HEK293 (cell line): ENCODE measurements around the gene TUBB2B.

ENCODE experiments used
- FEZF1 ChIP-seq: fragments of 450-650 bp; formaldehyde crosslinking; IDR thresholded peaks from 2 replicates; pipeline ENCODE4 v1.5.1; 2016; ENCODE audit warnings: missing biosample characterization, missing genetic modification characterization
- GFI1B ChIP-seq: fragments of 450-650 bp; formaldehyde crosslinking; IDR thresholded peaks from 2 replicates; pipeline ENCODE4 v1.5.1; 2016; ENCODE audit warnings: missing biosample characterization, missing genetic modification characterization
- ZNF121 ChIP-seq: fragments of 450-650 bp; formaldehyde crosslinking; IDR thresholded peaks from 2 replicates; pipeline ENCODE4 v1.5.1; 2016; ENCODE audit warnings: missing biosample characterization, missing genetic modification characterization
- ZNF239 ChIP-seq: fragments of 450-650 bp; formaldehyde crosslinking; IDR thresholded peaks from 2 replicates; pipeline ENCODE4 v1.5.1; 2016; ENCODE audit warnings: missing biosample characterization, missing genetic modification characterization
- ZNF629 ChIP-seq: fragments of 450-650 bp; formaldehyde crosslinking; IDR thresholded peaks from 2 replicates; pipeline ENCODE4 v1.5.1; 2017; ENCODE audit warnings: missing biosample characterization, missing genetic modification characterization
- TF ChIP-seq, protein P1 (sequence below): fragments of 450-650 bp; formaldehyde crosslinking; IDR thresholded peaks from 2 replicates; pipeline ENCODE4 v1.5.1; 2016; ENCODE audit warnings: missing biosample characterization, missing genetic modification characterization
- TF ChIP-seq, protein P2 (sequence below): fragments of 450-650 bp; formaldehyde crosslinking; IDR thresholded peaks from 2 replicates; pipeline ENCODE4 v1.5.1; 2016; ENCODE audit warnings: missing biosample characterization, missing genetic modification characterization
- TF ChIP-seq, protein P3 (sequence below): fragments of 450-650 bp; formaldehyde crosslinking; optimal IDR thresholded peaks from 2 replicates; pipeline ENCODE3; 2016; ENCODE audit warnings: missing biosample characterization, mild to moderate bottlenecking, missing genetic modification characterization
- TF ChIP-seq, protein P4 (sequence below): fragments of 450-650 bp; formaldehyde crosslinking; IDR thresholded peaks from 2 replicates; pipeline ENCODE4 v1.5.1; 2016; ENCODE audit warnings: missing biosample characterization, missing genetic modification characterization
- TF ChIP-seq, protein P5 (sequence below): fragments of 450-650 bp; formaldehyde crosslinking; IDR thresholded peaks from 2 replicates; pipeline ENCODE4 v1.5.1; 2016; ENCODE audit warnings: missing biosample characterization, missing genetic modification characterization

DNA sequence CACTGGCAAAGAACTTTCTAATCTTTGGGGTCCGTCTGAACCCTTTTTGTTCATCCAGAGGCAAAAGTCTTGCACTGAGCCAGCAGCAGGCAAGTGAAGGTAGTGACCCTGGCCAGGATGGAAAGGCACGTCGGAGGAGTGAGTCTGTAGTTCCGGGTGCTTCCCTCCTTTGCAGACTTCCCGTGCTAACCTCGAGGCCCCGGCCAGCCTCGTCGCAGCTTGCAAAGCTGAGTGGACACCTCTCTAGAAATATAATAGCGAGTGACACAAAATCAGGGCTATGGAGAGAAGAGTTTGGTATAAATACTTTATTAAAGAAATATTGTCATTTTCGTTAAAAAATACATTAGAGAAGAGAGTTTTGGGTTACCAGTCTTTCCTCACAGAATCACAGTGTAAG lies 41.2 kb upstream of the TUBB2B start:
- TF ChIP-seq GFI1B (tag by site-specific recombination): no peak
- TF ChIP-seq, protein P1, sequence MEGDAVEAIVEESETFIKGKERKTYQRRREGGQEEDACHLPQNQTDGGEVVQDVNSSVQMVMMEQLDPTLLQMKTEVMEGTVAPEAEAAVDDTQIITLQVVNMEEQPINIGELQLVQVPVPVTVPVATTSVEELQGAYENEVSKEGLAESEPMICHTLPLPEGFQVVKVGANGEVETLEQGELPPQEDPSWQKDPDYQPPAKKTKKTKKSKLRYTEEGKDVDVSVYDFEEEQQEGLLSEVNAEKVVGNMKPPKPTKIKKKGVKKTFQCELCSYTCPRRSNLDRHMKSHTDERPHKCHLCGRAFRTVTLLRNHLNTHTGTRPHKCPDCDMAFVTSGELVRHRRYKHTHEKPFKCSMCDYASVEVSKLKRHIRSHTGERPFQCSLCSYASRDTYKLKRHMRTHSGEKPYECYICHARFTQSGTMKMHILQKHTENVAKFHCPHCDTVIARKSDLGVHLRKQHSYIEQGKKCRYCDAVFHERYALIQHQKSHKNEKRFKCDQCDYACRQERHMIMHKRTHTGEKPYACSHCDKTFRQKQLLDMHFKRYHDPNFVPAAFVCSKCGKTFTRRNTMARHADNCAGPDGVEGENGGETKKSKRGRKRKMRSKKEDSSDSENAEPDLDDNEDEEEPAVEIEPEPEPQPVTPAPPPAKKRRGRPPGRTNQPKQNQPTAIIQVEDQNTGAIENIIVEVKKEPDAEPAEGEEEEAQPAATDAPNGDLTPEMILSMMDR (tag by site-specific recombination): no peak
- TF ChIP-seq, protein P2, sequence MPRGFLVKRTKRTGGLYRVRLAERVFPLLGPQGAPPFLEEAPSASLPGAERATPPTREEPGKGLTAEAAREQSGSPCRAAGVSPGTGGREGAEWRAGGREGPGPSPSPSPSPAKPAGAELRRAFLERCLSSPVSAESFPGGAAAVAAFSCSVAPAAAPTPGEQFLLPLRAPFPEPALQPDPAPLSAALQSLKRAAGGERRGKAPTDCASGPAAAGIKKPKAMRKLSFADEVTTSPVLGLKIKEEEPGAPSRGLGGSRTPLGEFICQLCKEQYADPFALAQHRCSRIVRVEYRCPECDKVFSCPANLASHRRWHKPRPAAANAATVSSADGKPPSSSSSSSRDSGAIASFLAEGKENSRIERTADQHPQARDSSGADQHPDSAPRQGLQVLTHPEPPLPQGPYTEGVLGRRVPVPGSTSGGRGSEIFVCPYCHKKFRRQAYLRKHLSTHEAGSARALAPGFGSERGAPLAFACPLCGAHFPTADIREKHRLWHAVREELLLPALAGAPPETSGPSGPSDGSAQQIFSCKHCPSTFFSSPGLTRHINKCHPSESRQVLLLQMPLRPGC (tag by site-specific recombination): no peak
- TF ChIP-seq ZNF629 (tag by site-specific recombination): no peak
- no peak for TF ChIP-seq FEZF1 (tag by site-specific recombination)
- no peak for TF ChIP-seq ZNF121 (tag by site-specific recombination)
- TF ChIP-seq, protein P3, sequence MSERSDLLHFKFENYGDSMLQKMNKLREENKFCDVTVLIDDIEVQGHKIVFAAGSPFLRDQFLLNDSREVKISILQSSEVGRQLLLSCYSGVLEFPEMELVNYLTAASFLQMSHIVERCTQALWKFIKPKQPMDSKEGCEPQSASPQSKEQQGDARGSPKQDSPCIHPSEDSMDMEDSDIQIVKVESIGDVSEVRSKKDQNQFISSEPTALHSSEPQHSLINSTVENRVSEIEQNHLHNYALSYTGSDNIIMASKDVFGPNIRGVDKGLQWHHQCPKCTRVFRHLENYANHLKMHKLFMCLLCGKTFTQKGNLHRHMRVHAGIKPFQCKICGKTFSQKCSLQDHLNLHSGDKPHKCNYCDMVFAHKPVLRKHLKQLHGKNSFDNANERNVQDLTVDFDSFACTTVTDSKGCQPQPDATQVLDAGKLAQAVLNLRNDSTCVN (tag by site-specific recombination): no peak
- TF ChIP-seq ZNF239 (tag by site-specific recombination): no peak
- TF ChIP-seq, protein P4, sequence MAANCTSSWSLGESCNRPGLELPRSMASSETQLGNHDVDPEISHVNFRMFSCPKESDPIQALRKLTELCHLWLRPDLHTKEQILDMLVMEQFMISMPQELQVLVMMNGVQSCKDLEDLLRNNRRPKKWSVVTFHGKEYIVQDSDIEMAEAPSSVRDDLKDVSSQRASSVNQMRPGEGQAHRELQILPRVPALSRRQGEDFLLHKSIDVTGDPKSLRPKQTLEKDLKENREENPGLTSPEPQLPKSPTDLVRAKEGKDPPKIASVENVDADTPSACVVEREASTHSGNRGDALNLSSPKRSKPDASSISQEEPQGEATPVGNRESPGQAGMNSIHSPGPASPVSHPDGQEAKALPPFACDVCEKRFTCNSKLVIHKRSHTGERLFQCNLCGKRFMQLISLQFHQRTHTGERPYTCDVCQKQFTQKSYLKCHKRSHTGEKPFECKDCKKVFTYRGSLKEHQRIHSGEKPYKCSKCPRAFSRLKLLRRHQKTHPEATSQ (tag by site-specific recombination): no peak
- TF ChIP-seq, protein P5, sequence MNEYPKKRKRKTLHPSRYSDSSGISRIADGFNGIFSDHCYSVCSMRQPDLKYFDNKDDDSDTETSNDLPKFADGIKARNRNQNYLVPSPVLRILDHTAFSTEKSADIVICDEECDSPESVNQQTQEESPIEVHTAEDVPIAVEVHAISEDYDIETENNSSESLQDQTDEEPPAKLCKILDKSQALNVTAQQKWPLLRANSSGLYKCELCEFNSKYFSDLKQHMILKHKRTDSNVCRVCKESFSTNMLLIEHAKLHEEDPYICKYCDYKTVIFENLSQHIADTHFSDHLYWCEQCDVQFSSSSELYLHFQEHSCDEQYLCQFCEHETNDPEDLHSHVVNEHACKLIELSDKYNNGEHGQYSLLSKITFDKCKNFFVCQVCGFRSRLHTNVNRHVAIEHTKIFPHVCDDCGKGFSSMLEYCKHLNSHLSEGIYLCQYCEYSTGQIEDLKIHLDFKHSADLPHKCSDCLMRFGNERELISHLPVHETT (tag by site-specific recombination): no peak
